Measurements from ENCODE around the gene ZSWIM6.

Gene ZSWIM6

DNA sequence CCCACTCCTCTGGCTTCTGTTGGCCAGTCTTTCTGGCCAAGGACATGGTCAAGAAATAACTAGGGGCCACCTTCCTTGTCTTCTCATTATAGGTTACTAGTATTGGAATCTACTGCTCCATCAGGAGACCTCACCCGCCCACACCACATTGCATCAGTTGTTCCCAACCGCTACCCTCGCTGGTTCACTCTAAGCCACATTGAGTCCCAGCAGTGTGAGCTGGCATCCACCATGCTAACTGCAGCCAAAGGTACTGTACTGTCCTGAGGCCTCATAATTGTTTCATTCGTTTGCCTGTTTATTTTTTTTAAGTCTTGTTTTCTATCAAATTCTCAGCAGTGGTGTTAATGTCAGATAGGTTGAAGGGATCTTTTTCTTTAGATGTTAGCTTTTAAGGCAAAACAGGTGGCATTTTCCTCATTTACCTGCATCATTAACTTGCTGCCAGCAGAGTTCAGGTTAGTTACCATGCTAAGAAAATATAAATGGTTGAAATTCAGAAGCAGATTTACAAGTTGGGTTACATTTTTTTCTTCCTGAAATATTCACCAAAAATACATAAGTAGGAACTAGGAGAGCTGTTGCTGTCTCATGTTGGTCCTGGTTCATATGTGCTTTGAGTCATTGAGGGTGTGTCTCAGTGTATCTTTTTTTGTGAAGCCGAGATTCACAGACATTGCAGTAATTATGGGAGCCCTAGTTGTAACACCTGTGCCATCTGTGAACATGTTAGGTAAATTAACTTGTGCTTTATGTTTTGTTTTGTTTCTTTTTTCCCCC lies 206.9 kb downstream of the ZSWIM6 start:
- DNase-seq (ENCODE audit: low read depth in 2 of 2), result no peak

GRCh38 chr5:61549530-61549929 lies 217.5 kb downstream of the ZSWIM6 start:
- DNase-seq (ENCODE audit: low read depth in 2 of 2), result no peak

- no peak for DNase-seq (ENCODE audit: low read depth in 2 of 2)
Measured at GRCh38 chr5:61551637-61552313, 219.7 kb downstream of the ZSWIM6 start.

DNA sequence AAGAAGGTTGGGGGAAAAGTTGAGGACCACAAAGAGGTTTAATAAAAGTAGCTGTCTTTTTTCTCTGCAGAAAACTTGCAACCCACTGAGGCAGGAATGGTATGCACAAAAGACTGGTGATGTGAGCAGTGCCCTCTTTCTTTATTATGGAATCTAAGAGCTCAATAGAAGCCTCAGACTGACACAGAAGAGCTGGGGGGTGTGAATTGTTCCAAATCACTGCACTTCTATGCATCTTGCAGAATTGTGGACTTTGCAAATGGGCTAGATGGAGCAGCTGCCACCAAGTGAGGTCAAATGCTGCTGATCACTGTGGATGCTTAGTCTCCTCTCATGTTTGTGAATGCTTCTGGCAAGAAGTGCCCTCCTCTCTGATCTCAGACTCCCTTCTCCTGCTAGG lies 227.1 kb downstream of the ZSWIM6 start:
- no peak for DNase-seq (ENCODE audit: low read depth in 2 of 2)

DNA sequence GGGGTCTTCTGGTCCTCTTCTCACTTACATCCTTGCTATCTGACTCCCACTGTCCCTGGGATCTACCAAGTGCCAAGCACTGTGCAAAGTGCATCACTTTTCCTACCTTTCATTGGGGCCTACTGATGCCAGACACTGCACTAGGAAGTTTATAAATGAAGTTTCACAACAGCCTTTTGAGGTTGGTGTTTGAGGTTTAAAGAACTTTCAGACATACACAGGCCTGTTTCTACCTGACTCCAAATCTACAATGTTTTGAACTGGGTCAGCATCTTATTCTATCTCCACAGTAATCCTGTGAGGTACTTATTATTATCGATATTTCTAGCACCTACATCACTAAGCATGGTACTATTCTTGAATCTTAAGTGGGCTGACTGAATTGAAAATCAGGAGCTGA lies 227.7 kb downstream of the ZSWIM6 start:
- no peak for DNase-seq (ENCODE audit: low read depth in 2 of 2)

- no peak for DNase-seq (ENCODE audit: low read depth in 2 of 2)
Measured at GRCh38 chr5:61563401-61563800, 231.3 kb downstream of the ZSWIM6 start.

DNA sequence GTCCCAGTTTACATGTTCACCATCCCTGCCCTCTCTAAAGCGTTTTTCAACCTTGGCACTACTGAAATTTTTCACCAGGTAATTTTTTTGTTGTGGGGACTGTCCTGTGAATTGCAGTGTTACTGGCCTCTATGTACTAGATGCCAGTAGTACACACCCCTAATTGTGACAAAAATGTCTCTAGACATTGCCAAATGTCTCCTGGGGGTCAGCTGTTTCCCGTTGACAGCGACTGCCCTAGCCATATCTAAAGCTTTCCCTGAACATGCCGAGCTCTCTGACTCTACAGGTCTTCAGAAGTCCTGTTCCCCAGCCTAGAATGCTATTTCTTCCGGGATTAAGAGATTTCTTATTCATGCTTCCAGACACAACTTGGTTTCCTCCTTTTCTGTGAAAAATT lies 235.3 kb downstream of the ZSWIM6 start:
- DNase-seq (ENCODE audit: low read depth in 2 of 2), result no peak

- no peak for DNase-seq (ENCODE audit: low read depth in 2 of 2)
Measured at GRCh38 chr5:61569353-61569752, 237.3 kb downstream of the ZSWIM6 start.

DNA sequence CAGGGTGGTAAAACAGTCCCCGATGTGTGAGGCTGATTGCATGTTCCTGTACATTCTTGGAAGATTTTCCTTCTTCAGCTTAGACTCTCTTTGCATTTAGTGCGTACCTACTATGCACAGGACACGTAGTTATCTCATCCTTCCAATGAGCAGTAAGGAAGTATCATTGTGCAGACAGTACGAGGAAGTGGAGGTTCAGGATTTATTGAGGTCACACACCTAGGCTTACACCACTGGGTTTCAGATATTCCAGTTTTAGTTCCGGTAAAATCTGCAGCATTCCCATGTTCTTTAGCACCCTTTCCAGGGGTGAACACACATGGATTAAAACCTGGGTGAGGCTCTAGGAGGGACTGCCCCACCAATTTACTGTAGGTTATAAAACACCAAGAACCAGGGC lies 238.7 kb downstream of the ZSWIM6 start:
- DNase-seq (ENCODE audit: low read depth in 2 of 2), result no peak

DNA sequence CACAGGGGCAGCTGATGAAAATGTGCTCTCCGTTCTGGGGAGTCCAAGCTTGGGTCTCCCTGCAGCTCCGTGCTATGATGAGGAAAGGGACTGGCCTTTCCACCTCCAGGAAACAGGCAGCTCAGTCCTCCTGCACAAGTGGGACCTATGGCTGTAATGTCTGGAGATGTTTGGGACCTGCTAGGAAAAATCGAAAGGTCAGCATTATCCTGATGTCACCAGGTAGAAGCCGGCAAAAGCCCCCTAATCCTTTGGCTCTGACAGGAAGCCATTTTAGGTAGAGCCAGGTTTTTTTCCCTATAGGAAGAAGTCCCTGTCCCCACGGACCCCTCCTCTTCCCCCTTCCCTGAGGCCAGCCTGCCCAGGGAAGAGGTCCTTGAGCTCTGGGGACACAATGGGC lies 240.9 kb downstream of the ZSWIM6 start:
- no peak for DNase-seq (ENCODE audit: low read depth in 2 of 2)

DNA sequence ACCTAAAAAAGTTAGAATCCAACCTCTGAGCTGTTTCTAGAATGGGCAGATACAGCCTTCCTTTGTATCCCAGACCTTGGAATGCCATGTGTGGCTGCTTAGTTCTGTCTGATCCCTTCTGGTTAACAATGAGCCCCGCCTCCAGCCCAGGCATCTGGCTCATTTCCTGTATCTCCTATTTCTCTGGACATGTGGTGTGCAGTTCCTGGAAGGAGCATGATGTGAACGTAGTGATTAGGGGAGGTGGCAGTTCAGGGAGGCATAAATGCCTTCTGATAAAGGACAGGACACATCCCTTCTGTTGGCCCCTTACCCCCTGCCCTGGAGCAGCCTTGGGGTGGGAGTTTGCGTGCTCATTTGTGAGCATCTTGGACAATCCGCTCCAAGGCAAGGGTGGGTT lies 243.0 kb downstream of the ZSWIM6 start:
- no peak for DNase-seq (ENCODE audit: low read depth in 2 of 2)

DNA sequence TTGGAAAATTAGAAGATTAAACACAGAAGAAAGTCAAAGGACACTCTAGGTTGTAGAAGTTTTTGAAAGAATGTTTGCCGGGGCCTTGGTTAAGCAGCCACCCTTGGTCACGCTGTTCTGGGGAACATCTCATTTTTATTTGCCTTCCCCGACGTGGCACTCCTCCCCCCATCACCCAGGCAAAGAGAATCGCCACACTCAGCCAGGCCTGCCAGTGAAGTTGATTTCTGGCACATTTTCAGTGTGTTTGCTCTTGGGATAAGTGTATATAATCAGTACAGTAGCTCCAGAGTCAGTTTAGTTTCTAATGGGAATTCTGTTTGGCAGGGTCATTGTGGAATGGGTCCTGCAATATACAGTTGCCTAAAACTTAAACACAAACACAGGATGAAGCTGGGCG lies 243.5 kb downstream of the ZSWIM6 start:
- no peak for DNase-seq (ENCODE audit: low read depth in 2 of 2)

DNA sequence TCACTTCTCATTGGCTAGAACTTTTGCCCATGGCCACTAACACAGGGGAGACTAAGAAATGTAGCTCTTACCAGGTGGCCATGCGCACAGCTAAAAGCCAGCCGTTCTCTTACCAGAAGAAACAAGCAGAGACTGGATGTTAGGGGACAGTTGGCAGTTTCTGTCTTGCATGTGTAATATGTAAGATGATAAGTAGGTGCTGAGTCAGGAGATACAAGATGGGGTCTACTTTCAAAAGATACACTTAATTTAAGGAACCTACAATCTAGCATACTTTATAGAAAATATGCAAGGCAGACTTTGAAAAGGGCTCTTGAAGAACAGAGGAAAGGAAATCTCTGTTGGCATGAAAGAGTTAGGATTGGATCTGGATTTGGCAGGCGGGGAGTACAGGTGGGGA lies 244.5 kb downstream of the ZSWIM6 start:
- no peak for DNase-seq (ENCODE audit: low read depth in 2 of 2)

- no peak for DNase-seq (ENCODE audit: low read depth in 2 of 2)
Measured at GRCh38 chr5:61578858-61579503, 246.9 kb downstream of the ZSWIM6 start.

DNA sequence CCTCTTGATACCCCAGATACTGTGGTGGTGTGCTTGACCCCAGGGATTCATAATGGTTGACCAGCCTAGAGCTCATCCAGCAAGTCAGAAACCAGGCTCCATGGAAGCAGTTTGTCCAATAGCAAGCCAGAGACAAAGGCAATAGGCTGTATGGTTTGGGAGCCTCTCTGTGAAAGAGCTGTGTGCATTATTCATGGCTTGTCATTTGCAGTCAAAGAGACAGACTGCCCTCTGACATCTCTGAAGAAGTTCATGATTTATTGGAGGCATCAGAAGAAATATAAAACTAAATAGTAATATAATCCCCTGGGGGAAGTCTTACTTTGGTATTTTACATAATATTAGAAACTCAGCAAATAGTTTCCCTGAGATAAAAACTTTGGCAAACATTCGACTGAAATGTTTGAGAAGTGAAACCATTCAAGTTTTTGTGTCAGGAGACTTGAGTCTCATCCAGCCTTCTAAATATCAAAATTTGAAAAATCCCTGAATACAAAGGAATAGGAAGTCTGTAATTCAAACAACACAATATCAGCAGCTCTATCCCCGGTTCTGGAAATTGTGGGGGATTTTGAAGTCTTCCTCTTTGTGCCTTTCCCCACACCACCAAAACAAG lies 250.3 kb downstream of the ZSWIM6 start:
- no peak for DNase-seq (ENCODE audit: low read depth in 2 of 2)

- DNase-seq (ENCODE audit: low read depth in 2 of 2), result no peak
Measured at GRCh38 chr5:61582887-61583286, 250.8 kb downstream of the ZSWIM6 start.

- DNase-seq (ENCODE audit: low read depth in 2 of 2), result no peak
Measured at GRCh38 chr5:61586096-61587084, 254.3 kb downstream of the ZSWIM6 start.

GRCh38 chr5:61587125-61587524 lies 255.1 kb downstream of the ZSWIM6 start:
- DNase-seq (ENCODE audit: low read depth in 2 of 2), result no peak

DNA sequence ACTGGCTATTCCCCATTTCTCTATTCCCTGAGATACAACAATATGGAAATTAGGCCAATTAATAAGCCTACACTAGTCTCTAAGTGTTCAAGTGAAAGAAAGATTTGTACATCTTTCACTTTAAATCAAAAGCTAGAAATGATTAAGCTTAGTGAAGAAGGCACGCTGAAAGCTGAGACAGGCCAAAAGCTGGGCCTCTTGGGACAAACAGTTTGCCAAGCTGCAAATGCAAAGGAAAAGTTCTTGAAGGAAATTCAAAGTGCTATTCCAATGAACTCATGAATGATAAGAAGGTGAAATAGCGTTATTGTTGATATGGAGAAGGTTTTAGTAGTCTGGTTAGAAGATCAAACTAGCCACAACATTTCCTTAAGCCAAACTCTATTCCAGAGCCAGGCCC lies 256.2 kb downstream of the ZSWIM6 start:
- no peak for DNase-seq (ENCODE audit: low read depth in 2 of 2)

- DNase-seq (ENCODE audit: low read depth in 2 of 2), result no peak
Measured at GRCh38 chr5:61589946-61590345, 257.9 kb downstream of the ZSWIM6 start.

- DNase-seq (ENCODE audit: low read depth in 2 of 2), result no peak
Measured at GRCh38 chr5:61590473-61590872, 258.4 kb downstream of the ZSWIM6 start.

All from activated CD8-positive, alpha-beta memory T cell treated with anti-CD3 and anti-CD28 coated beads for 4 hours (primary cell).